ENCODE results near the gene FMN1.

Gene FMN1

DNA sequence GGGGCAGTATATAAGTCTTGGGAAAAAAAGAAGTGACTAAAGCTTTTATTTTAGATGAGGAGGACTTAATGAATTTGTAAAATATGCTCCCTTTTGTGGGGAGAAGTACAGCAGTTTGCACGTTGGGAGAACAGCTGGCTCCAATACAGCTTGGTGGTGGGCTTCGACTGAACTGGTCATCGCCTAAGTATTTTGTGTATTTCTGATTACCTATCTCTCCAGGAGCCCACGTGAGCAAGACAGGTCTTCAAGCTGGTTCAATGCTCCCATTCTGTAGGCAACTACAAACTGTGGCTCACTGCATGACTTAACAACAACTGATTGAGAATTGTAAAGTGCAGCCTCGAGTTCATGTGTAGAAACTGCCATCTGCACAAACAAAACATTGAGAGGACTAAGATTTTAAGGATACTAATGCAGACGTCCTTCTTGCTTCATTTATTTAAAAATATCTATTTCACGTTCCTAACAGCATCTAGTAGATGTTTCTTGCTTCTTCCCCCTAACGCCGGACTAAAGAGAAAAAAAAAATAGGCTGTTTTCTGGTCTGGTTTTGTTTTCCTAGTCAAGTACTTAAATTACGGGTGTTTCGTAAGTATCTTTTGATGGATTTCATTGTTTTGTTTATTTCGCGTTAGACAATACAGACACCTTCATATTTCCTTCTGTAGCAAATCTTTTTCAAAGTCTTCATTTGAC, 478.1 kb downstream of the FMN1 start:
- no peak for DNase-seq

Data from NCI-H748 treated with DMSO at 0.1 percent for 48 hours (cell line).